ENCODE results near the gene CCDC171. TPM values are rescaled to one million over a fixed set of nuclear protein-coding genes. Genes with fewer than 3 reads are reported as not detected.
A peak's percentile ranks its signal among the peaks of the same experiment; 100 is the strongest.

The CCDC171 gene
- total RNA-seq, 1 donor from 2014 or later: 1.2 TPM

GRCh38 chr9:15851766-15852165 lies 298.9 kb downstream of the CCDC171 start:
- no peaks in the 10 kb centered on the region for H3K27me3 ChIP-seq (ENCODE audit: insufficient read depth, low read length)
- no peaks in the 10 kb centered on the region for H3K79me2 ChIP-seq (ENCODE audit: insufficient read depth, low read length)
- FAIRE-seq: no peak

GRCh38 chr9:15856591-15856990 lies 303.7 kb downstream of the CCDC171 start:
- TF ChIP-seq CTCF (IDR thresholded peaks at IDR 0.05; ENCODE audit: insufficient read depth, low read depth, low read length): no peak
- TF ChIP-seq EZH2 (IDR thresholded peaks at IDR 0.05; ENCODE audit: insufficient read depth, low read length): no peak
- H3K27me3 ChIP-seq (ENCODE audit: insufficient read depth, low read length): no peaks in the 10 kb centered on the region
- Mint-ChIP-seq H3K27ac (ENCODE audit: unreplicated experiment) (peak overlapping the region; percentile 14), H3K36me3 (ENCODE audit: low read depth, unreplicated experiment) (no peaks in the 10 kb centered on the region), H3K4me3 (ENCODE audit: unreplicated experiment) (no peak overlapping the region), H3K9me3 (ENCODE audit: unreplicated experiment) (no peaks in the 10 kb centered on the region), H3K27me3 (ENCODE audit: low read depth, unreplicated experiment) (no peaks in the 10 kb centered on the region), H3K4me1 (ENCODE audit: low read depth, unreplicated experiment) (peaks cover 6% of the 10 kb centered on the region)
- peak; percentile 84 for DNase-seq (ENCODE audit: low read depth)
- no peak overlapping the region for H3K4me2 ChIP-seq (ENCODE audit: low read length)
- no peak overlapping the region for H3K9ac ChIP-seq (ENCODE audit: low read length)
- H3K79me2 ChIP-seq (ENCODE audit: insufficient read depth, low read length): no peaks in the 10 kb centered on the region
- H4K20me1 ChIP-seq (ENCODE audit: insufficient read depth, low read length): no peaks in the 10 kb centered on the region
- no peaks in the 10 kb centered on the region for H3K4me1 ChIP-seq (ENCODE audit: insufficient read depth, low read length)
- no peaks in the 10 kb centered on the region for H3K9me3 ChIP-seq (ENCODE audit: insufficient read depth, low read depth, low read length)
- H3K4me3 ChIP-seq (ENCODE audit: insufficient read depth, low read depth, low read length): no peak overlapping the region
- no peaks in the 10 kb centered on the region for H3K36me3 ChIP-seq (ENCODE audit: insufficient read depth, low read length)
- H3K27ac ChIP-seq (ENCODE audit: low read depth, low read length): no peak overlapping the region
- no peak overlapping the region for H2AFZ ChIP-seq (ENCODE audit: low read depth, low read length)
- peak; percentile 37 for FAIRE-seq

More at GRCh38 chr9:15851766-15852165, 298.9 kb downstream of the CCDC171 start:
- Histone ChIP-seq H3K4me3 (ENCODE audit: insufficient read depth, low read depth, low read length) (no peak overlapping the region), H3K4me1 (ENCODE audit: insufficient read depth, low read length) (no peaks in the 10 kb centered on the region), H3K9ac (ENCODE audit: low read length) (no peak overlapping the region), H3K4me2 (ENCODE audit: low read length) (no peak overlapping the region), H3K36me3 (ENCODE audit: insufficient read depth, low read length) (no peaks in the 10 kb centered on the region), H3K27ac (ENCODE audit: low read depth, low read length) (no peak overlapping the region), H4K20me1 (ENCODE audit: insufficient read depth, low read length) (no peaks in the 10 kb centered on the region), H3K9me3 (ENCODE audit: insufficient read depth, low read depth, low read length) (no peaks in the 10 kb centered on the region), H2AFZ (ENCODE audit: low read depth, low read length) (no peak overlapping the region)
- H3K4me1 Mint-ChIP-seq (ENCODE audit: low read depth, unreplicated experiment): peaks cover 6% of the 10 kb centered on the region
- no peaks in the 10 kb centered on the region for H3K27me3 Mint-ChIP-seq (ENCODE audit: low read depth, unreplicated experiment)
- no peak overlapping the region for H3K4me3 Mint-ChIP-seq (ENCODE audit: unreplicated experiment)
- no peak overlapping the region for H3K27ac Mint-ChIP-seq (ENCODE audit: unreplicated experiment)
- TF ChIP-seq CTCF (IDR thresholded peaks at IDR 0.05; ENCODE audit: insufficient read depth, low read depth, low read length) (no peak), EZH2 (IDR thresholded peaks at IDR 0.05; ENCODE audit: insufficient read depth, low read length) (no peak)
- no peaks in the 10 kb centered on the region for H3K9me3 Mint-ChIP-seq (ENCODE audit: unreplicated experiment)
- no peak for DNase-seq (ENCODE audit: low read depth)
- no peaks in the 10 kb centered on the region for H3K36me3 Mint-ChIP-seq (ENCODE audit: low read depth, unreplicated experiment)

GRCh38 chr9:15867334-15867733 lies 314.5 kb downstream of the CCDC171 start:
- H3K79me2 ChIP-seq (ENCODE audit: insufficient read depth, low read length): no peaks in the 10 kb centered on the region
- no peak overlapping the region for H3K9ac ChIP-seq (ENCODE audit: low read length)
- no peaks in the 10 kb centered on the region for H3K9me3 ChIP-seq (ENCODE audit: insufficient read depth, low read depth, low read length)
- no peaks in the 10 kb centered on the region for H4K20me1 ChIP-seq (ENCODE audit: insufficient read depth, low read length)
- no peak for TF ChIP-seq CTCF (IDR thresholded peaks at IDR 0.05; ENCODE audit: insufficient read depth, low read depth, low read length)
- no peak for TF ChIP-seq EZH2 (IDR thresholded peaks at IDR 0.05; ENCODE audit: insufficient read depth, low read length)
- FAIRE-seq: no peak
- Mint-ChIP-seq H3K27me3 (ENCODE audit: low read depth, unreplicated experiment) (no peaks in the 10 kb centered on the region), H3K4me3 (ENCODE audit: unreplicated experiment) (no peak overlapping the region), H3K27ac (ENCODE audit: unreplicated experiment) (no peak overlapping the region), H3K4me1 (ENCODE audit: low read depth, unreplicated experiment) (no peaks in the 10 kb centered on the region), H3K9me3 (ENCODE audit: unreplicated experiment) (no peaks in the 10 kb centered on the region), H3K36me3 (ENCODE audit: low read depth, unreplicated experiment) (no peaks in the 10 kb centered on the region)
- H3K27me3 ChIP-seq (ENCODE audit: insufficient read depth, low read length): no peaks in the 10 kb centered on the region
- DNase-seq (ENCODE audit: low read depth): no peak
- H3K27ac ChIP-seq (ENCODE audit: low read depth, low read length): no peak overlapping the region
- H3K4me1 ChIP-seq (ENCODE audit: insufficient read depth, low read length): no peaks in the 10 kb centered on the region
- no peak overlapping the region for H2AFZ ChIP-seq (ENCODE audit: low read depth, low read length)
- H3K4me3 ChIP-seq (ENCODE audit: insufficient read depth, low read depth, low read length): no peak overlapping the region
- H3K4me2 ChIP-seq (ENCODE audit: low read length): no peak overlapping the region
- no peaks in the 10 kb centered on the region for H3K36me3 ChIP-seq (ENCODE audit: insufficient read depth, low read length)

All from astrocyte (in vitro differentiated cells and primary cell).